ENCODE results near the gene ANKRD29.
"Not testable (repeated sequence)": the region's sequence is repeated elsewhere in the genome, so short reads cannot be mapped to it uniquely, and the experiment has no call there.

ANKRD29 gene

DNA sequence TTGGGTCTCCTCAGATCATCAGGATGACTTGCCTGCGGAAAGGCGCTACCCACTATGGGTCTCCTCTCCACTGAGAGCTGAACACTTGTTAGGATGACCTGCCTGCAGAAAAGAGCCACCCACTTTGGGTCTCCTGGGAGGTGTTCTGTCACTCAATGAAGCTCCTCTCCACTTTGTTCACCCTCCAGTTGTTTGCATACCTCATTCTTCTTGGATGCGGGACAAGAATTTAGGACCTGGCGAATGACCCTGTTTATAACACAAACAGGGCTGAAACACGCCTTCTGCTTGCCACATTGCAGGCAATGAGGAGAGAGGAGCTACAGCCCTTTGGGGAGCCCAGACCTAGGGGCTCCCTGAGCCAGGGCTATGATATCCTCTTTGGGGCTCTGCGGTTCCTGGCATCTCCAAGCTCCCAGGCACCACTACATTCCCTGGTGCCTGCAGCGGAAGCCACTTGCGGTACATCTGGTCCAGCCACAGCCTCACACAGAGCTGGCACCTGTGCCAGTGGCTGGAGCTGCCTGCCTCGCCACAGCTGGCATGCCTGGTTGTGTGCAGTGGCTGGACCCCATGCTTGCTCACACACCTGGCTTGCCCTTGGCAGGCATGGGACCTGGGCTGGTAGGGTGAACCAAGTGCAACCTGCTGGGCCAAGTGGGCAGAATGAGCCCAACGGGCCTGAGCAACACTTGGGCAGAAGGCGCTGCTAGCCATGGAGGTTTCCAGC lies 20.6 kb downstream of the ANKRD29 start:
- no peak for DNase-seq

GRCh38 chr18:23641143-23641720 lies 21.5 kb downstream of the ANKRD29 start:
- no peak for DNase-seq

DNA sequence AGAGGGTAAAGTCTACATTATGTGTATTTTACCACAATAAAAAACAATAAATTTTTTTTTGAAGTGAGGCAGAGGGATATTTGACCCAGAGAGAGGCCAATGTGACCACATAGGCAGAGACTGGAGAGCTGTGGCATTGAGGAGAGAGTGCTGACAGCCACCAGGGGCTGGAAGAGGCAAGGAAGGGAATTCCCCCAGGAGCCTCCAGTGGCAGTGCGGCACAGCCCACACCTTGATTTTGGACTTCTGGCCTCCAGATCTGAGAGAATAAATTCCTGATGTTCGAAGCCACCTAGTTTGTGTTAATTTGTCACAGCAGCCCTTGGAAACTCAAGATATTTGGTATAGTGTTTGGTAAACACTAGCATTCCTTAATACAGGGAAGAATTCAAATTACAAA lies 22.7 kb downstream of the ANKRD29 start:
- DNase-seq = no peak

- not testable (repeated sequence) for DNase-seq
Observed at GRCh38 chr18:23636433-23636832, 26.3 kb downstream of the ANKRD29 start.

DNA sequence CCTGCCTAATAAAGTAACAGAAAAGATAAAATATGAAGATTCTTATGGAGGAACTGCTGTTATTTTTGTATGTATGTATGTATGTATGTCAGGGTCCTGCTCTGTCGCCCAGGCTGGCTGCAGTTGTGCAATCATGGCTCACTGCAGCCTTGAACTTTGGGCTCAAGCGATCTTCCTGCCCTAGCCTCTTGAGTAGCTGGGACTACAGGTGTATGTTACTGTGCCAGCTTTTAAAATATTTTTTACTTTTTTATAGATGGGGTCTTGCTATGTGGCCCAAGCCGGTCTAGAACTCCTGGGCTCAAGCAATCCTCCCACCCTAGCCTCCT lies 26.7 kb downstream of the ANKRD29 start:
- no peak for DNase-seq

GRCh38 chr18:23635283-23636070 lies 27.2 kb downstream of the ANKRD29 start:
- no peak for DNase-seq

- DNase-seq = no peak
Observed at GRCh38 chr18:23634692-23635091, 28.0 kb downstream of the ANKRD29 start.

- DNase-seq = no peak
Observed at GRCh38 chr18:23632615-23633014, 30.1 kb downstream of the ANKRD29 start.

- no peak for DNase-seq
Observed at GRCh38 chr18:23631746-23632145, 31.0 kb downstream of the ANKRD29 start.

- DNase-seq = no peak
Observed at GRCh38 chr18:23631312-23631711, 31.4 kb downstream of the ANKRD29 start.

GRCh38 chr18:23629444-23629946 lies 33.2 kb downstream of the ANKRD29 start:
- DNase-seq = no peak

- no peak for DNase-seq
Observed at GRCh38 chr18:23627970-23628369, 34.7 kb downstream of the ANKRD29 start.

- DNase-seq = no peak
Observed at GRCh38 chr18:23627321-23627720, 35.4 kb downstream of the ANKRD29 start.

DNA sequence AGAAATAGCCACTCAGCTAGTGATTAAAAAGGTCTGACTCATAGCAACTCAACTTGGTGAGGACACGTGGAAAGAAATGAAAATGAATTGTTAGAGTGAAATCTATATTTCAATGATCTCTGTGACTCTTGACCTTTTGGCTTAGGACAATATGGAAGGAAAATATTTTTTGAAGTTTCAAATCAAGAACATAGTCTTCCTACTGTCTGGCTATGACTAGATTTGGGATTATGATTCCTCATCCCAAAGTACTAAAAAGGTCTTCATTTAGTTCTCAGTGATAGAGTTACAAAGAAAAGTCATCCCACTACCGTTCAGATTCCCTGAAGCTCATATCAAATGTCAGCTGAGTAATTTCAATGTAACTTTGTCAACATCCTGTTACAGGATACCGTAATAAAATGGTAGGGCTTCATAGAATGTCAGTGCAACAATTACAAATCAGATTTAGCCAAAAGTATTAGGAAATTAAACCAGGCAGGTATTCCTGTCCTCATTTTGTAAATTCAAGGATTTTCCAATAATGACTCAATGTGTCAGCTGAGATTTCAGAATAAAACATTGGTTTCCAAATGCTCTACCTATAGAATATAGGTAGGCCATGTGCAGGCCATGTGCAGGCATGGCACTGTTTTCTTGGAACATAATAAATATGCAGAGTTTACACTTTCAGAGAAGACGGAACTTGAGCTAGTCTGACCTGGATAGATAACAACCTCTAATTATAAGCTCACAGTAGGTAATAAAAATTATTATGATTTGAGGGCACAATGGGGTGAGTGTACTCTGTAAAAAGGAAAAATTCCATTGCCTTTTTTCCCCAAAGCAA lies 36.0 kb downstream of the ANKRD29 start:
- DNase-seq = no peak

GRCh38 chr18:23623040-23623439 lies 39.7 kb downstream of the ANKRD29 start:
- DNase-seq = no peak

DNA sequence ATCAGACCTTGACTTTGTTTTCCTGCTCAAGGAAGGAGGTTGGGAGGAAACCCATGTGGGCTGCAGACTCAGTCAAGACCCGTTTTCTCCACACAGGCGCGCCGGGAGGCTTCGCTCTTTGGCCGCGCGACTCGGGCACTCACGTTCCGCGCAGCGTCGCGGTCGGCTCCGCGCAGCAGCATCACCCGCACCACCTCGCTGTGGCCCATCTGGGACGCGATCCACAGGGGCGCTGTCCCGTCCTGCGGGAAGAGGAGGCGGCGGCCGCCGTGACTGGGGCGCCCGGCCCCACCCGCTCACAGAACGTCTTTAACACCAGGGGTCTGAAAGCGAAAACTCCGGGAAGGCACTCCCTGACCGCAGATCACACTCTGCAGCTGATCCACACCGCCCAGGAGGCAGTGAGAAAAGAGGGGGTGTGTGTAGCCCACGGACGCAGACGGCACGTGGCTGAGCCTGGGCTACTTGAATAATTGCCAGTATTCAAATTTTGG lies 43.3 kb downstream of the ANKRD29 start:
- no peak for DNase-seq

DNA sequence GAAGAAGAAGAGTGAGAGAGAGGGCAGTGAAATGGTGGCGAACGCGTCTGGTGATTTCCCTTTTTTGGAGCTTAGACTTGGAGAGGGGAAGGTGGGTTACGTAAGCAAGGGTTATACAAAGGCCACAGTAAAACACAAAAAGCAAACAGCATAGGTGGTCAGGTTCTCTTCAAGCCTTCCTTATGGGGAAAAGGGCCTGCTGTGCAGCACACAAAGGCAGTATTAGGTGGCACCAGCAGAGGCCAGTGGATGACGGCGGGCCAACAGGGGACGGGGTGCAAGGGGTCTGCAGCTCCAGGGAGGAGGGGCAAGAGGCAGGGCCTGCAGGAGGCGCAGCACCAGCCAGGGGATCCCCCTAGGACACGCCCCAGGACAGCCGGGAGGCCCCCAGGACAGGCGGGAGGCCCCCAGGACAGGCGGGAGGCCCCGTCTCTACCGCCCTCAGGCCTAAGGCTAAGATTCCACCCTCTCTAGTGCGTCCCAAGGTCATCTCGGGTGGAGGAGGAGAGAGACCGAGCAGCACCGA lies 43.8 kb downstream of the ANKRD29 start:
- no peak for DNase-seq

- DNase-seq = no peak
Observed at GRCh38 chr18:23617412-23618014, 45.2 kb downstream of the ANKRD29 start.

GRCh38 chr18:23616258-23616657 lies 46.5 kb downstream of the ANKRD29 start:
- no peak for DNase-seq

GRCh38 chr18:23614891-23615290 lies 47.8 kb downstream of the ANKRD29 start:
- no peak for DNase-seq

DNA sequence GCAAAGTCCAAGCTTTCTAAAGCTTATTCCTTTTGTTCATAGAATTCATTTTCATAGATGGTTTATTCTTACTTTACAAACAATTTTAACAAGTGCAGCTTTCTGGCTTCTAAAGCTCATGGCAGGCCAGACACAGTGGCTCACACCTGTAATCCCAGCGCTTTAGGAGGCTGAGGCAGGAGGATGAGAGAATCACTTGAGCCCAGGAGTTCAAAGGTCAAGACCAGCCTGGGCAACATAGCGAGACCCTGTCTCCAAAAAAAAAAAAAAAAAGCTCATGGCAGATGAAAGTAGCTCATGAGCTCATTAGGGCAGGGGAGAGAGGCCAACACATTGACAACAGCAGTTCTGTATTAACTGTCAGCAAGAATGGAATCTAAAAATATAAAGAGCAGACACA lies 48.3 kb downstream of the ANKRD29 start:
- no peak for DNase-seq

DNA sequence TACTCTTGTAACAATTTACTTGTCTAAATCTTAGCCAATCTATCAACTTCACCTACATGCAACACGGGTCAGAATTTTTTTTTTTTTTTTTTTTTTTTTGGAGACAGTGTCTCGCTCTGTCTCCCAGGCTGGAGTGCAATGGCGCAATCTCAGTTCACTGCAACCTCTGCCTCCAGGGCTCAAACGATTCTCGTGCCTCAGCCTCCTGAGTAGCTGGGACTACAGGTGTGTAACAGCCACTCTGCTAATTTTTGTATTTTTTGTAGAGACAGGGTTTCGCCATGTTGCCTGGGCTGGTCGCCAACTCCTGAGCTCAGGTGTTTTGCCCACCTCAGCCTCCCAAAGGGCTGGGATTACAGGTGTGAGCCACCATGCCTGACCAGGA lies 49.6 kb downstream of the ANKRD29 start:
- DNase-seq = not testable (repeated sequence)

Measured in hematopoietic multipotent progenitor cell treated with erythropoietin and hydrocortisone succinate and interleukin-3 and kit ligand, for 8 days (in vitro differentiated cells).